ENCODE measurements around the gene UBTD1. TPM values are rescaled to one million over a fixed set of nuclear protein-coding genes. Genes with fewer than 3 reads are reported as not detected.

Gene UBTD1
- total RNA-seq, 1 experiment from 2014 or later, result 19.0 TPM

DNA sequence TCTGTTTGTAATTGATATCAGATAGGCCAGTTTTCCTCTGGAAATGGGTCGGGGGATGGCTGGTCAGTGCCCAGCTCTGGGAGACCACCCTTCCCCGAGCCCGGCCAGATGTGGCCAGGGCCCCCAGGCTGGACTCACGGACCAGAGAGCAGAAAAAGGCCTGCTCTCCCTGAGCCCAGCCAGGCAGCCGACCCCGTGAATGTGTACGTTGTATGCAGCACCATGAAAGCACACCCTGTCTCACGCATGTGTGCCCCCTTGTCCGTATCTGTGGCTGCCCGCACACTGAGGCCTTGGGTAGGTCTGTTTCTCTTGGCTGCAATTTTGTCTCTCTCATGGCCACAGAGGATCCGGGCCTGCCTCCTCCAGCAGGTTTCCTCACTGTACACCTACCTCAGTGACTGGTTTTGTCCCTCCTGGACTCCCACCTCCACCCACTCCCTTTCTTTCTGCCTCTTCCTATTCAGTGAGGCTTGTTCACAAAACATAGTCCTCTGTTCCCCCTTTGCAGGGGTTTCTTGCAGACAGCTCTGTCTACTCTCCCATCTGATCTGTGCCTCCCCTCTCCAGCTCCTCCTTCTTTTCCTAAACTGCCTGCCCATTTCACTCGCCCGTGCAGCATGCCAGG is 50.2 kb downstream of the UBTD1 start:
- Histone ChIP-seq H2AK5ac (ENCODE audit: insufficient read length, low read length) (no peak overlapping the region), H3K4me1 (ENCODE audit: insufficient read depth, low read length) (peaks cover 5% of the 10 kb centered on the region; the same call in 1 of the 2 replicates), H3K9ac (ENCODE audit: extremely low read depth, insufficient read length, low read length) (no peak overlapping the region), H4K8ac (replicated peaks; ENCODE audit: insufficient read length, low read depth, low read length) (no peak overlapping the region), H4K91ac (ENCODE audit: insufficient read length, low read depth, low read length) (no peak overlapping the region), H3K79me1 (ENCODE audit: insufficient read depth, low read depth, low read length, poor library complexity, severe bottlenecking) (no peaks in the 10 kb centered on the region), H3K4ac (ENCODE audit: low read depth, low read length) (no peak overlapping the region), H3K79me2 (ENCODE audit: insufficient read depth, low read length) (no peaks in the 10 kb centered on the region; the same call in 1 of the 2 replicates), H3K9me3 (ENCODE audit: control insufficient read depth, low read depth, low read length) (no peaks in the 10 kb centered on the region), H4K20me1 (ENCODE audit: control insufficient read depth, insufficient read depth, insufficient read length) (no peaks in the 10 kb centered on the region), H2BK5ac (ENCODE audit: insufficient read length, low read length) (no peak overlapping the region), H2BK15ac (ENCODE audit: low read depth, low read length) (no peak overlapping the region), H3T11ph (ENCODE audit: low read length) (no peak overlapping the region), H3K23ac (ENCODE audit: insufficient read length, low read depth, low read length) (no peak overlapping the region), H4K5ac (ENCODE audit: insufficient read length, low read depth, low read length) (no peak overlapping the region), H3K14ac (ENCODE audit: insufficient read depth, low read length) (no peak overlapping the region), H2BK120ac (ENCODE audit: low read depth, low read length, poor library complexity, severe bottlenecking) (no peak overlapping the region), H3K27me3 (ENCODE audit: insufficient read depth, low read length) (no peaks in the 10 kb centered on the region), H2AFZ (ENCODE audit: low read length) (no peak overlapping the region), H3K18ac (ENCODE audit: insufficient read length, low read depth, low read length) (no peak overlapping the region), H3K4me2 (ENCODE audit: insufficient read depth, insufficient read length, low read length) (no peak overlapping the region), H2BK20ac (ENCODE audit: low read depth, low read length, poor library complexity, severe bottlenecking) (no peak overlapping the region), H3K56ac (ENCODE audit: insufficient read length, low read depth, low read length) (no peak overlapping the region), H3K23me2 (ENCODE audit: insufficient read length, low read depth, low read length, poor library complexity, severe bottlenecking) (no peaks in the 10 kb centered on the region), H3K27ac (ENCODE audit: insufficient read length, low read depth, low read length) (no peak overlapping the region), H2BK12ac (ENCODE audit: insufficient read length, low read depth, low read length) (no peak overlapping the region)
- Mint-ChIP-seq H3K4me1 (peaks cover 32 to 42% of the 10 kb centered on the region in 2 experiments), H3K36me3 (ENCODE audit: insufficient read depth in 1 of 3, low read depth in 3 of 3) (no peaks in the 10 kb centered on the region), H3K4me3 (no peak overlapping the region), H3K27ac (peak overlapping the region; percentile 17 to 36 (median 18); a peak in 4 of 7 replicates), H3K9me3 (no peaks in the 10 kb centered on the region), H3K27me3 (ENCODE audit: low read depth) (no peaks in the 10 kb centered on the region)
- WGBS (ENCODE audit: extremely low coverage, insufficient read length, low lambda C conversion rate), result no CpG with 5 or more reads among the region's 13 CpGs
- TF ChIP-seq, protein P1, sequence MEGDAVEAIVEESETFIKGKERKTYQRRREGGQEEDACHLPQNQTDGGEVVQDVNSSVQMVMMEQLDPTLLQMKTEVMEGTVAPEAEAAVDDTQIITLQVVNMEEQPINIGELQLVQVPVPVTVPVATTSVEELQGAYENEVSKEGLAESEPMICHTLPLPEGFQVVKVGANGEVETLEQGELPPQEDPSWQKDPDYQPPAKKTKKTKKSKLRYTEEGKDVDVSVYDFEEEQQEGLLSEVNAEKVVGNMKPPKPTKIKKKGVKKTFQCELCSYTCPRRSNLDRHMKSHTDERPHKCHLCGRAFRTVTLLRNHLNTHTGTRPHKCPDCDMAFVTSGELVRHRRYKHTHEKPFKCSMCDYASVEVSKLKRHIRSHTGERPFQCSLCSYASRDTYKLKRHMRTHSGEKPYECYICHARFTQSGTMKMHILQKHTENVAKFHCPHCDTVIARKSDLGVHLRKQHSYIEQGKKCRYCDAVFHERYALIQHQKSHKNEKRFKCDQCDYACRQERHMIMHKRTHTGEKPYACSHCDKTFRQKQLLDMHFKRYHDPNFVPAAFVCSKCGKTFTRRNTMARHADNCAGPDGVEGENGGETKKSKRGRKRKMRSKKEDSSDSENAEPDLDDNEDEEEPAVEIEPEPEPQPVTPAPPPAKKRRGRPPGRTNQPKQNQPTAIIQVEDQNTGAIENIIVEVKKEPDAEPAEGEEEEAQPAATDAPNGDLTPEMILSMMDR (conservative IDR thresholded peaks at IDR 0.05), result no peak
- DNase-seq, result no peak
